Fibroblast of lung (primary cell): ENCODE results near the gene PLD5. TPM values are rescaled to one million over a fixed set of nuclear protein-coding genes. Genes with fewer than 3 reads are reported as not detected.

ENCODE experiments used
- DNase-seq, 2 donors: peaks; one replicate each; pipeline versions ENCODE4 v3.0.0 to v3.0.0-alpha.2; 2010; ENCODE audit warnings: low read depth in 2 of 2
- H2AFZ ChIP-seq: 2 replicates; pipeline ENCODE4 v1.5.1; 2012; ENCODE audit warnings: low read length, control low read depth, inconsistent platforms
- H3K27ac ChIP-seq: 2 replicates; pipeline ENCODE4 v1.5.1; 2011; ENCODE audit warnings: low read length, control low read depth; ENCODE audit not compliant: insufficient read depth
- H3K27me3 ChIP-seq: 2 replicates; pipeline ENCODE4 v1.5.1; 2011; ENCODE audit warnings: mild to moderate bottlenecking, low read length; ENCODE audit not compliant: control insufficient read depth, insufficient read depth
- H3K36me3 ChIP-seq: 2 replicates; pipeline ENCODE4 v1.5.1; 2011; ENCODE audit warnings: low read length; ENCODE audit not compliant: control insufficient read depth, insufficient read depth
- H3K4me1 ChIP-seq: 2 replicates; pipeline ENCODE4 v1.5.1; 2011; ENCODE audit warnings: low read length; ENCODE audit not compliant: control insufficient read depth, insufficient read depth; ENCODE audit errors: extremely low read depth
- H3K4me2 ChIP-seq: 2 replicates; pipeline ENCODE4 v1.5.1; 2011; ENCODE audit warnings: low read length, control low read depth; ENCODE audit not compliant: insufficient read depth; ENCODE audit errors: extremely low read depth
- H3K4me3 ChIP-seq, 4 experiments: fragments of 200-600 bp in 1 of 4; sonication (generic) in 1 of 4; replicated peaks in 1 of 4; 2 replicates each; pipeline ENCODE4 v1.5.1; 2011 to 2016; ENCODE audit warnings: low read length in 4 of 4, low read depth in 3 of 4, mild to moderate bottlenecking in 3 of 4, control low read depth in 2 of 4, inconsistent platforms in 1 of 4, mixed read lengths in 1 of 4; ENCODE audit not compliant: insufficient read depth in 1 of 4; ENCODE audit errors: control extremely low read depth in 1 of 4
- H3K79me2 ChIP-seq: 2 replicates; pipeline ENCODE4 v1.5.1; 2012; ENCODE audit warnings: mild to moderate bottlenecking, low read length, inconsistent platforms; ENCODE audit not compliant: control insufficient read depth, insufficient read depth
- H3K9ac ChIP-seq: 2 replicates; pipeline ENCODE4 v1.5.1; 2011; ENCODE audit warnings: mild to moderate bottlenecking, low read length, control low read depth; ENCODE audit not compliant: insufficient read depth
- H3K9me3 ChIP-seq: 2 replicates; pipeline ENCODE4 v1.5.1; 2012; ENCODE audit warnings: low read depth, low read length; ENCODE audit not compliant: control insufficient read depth, insufficient read depth
- H4K20me1 ChIP-seq: 2 replicates; pipeline ENCODE4 v1.5.1; 2011; ENCODE audit warnings: low read length; ENCODE audit not compliant: control insufficient read depth, insufficient read depth; ENCODE audit errors: extremely low read depth
- EZH2 ChIP-seq: IDR thresholded peaks from 2 replicates; pipeline ENCODE4 v1.5.1; 2012; ENCODE audit warnings: low read length, control low read depth, mild to moderate bottlenecking; ENCODE audit errors: missing control alignments
- polyA plus RNA-seq, 2 donors: library from polyadenylated mRNA; depleted of rRNA in 1 of 2; stranded (reverse) in 1 of 2; unstranded in 1 of 2; fragments of >200 nt; gene quantifications; 2 replicates each; pipeline ENCODE4 v1.2.1, GENCODE V29; 2011 to 2012; ENCODE audit warnings: missing spikeins in 1 of 2
- total RNA-seq: library from RNA; depleted of rRNA; stranded (reverse); fragments of >200 nt; gene quantifications from 2 replicates; pipeline ENCODE4 v1.2.1, GENCODE V29; 2014
- TF ChIP-seq, protein P1 (sequence below), 2 donors: IDR thresholded peaks in 1 of 2; conservative IDR thresholded peaks in 1 of 2; 1 replicate in 1 of 2; 2 replicates in 1 of 2; pipeline ENCODE4 v1.5.1; 2011 to 2012; ENCODE audit warnings: low read length in 2 of 2, control low read depth in 1 of 2, inconsistent platforms in 1 of 2, low read depth in 1 of 2, mild to moderate bottlenecking in 1 of 2

The PLD5 gene
- total and polyA plus RNA-seq, 2 donors (not counting 1 experiment from before 2014, with no cell fraction given), result under 0.01 to 0.02 TPM

DNA sequence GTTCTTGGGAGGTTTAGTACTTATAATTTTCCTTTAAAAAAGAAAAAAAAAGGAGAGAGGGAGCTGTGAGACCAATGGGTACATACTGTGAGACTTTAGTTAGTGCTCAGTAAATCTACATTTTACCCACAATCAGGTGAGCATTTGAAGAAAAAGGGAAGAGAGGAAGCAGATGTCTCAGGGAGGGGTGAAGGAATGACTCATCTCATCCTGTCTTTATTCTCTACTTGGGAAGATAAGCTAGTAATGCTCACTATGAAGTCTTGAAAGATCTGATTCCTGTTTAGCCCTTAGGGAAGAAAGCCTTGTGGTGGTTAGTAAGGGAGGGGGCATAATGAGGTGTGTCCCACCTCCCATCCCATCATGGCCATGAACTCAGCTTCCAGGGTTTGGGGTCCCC, 112.6 kb downstream of the PLD5 start:
- Histone ChIP-seq H3K9me3 (no peaks in the 10 kb centered on the region), H3K36me3 (no peaks in the 10 kb centered on the region), H2AFZ (no peak overlapping the region), H3K4me2 (no peak overlapping the region), H3K9ac (no peak overlapping the region), H3K4me3 (no peak overlapping the region), H4K20me1 (no peaks in the 10 kb centered on the region), H3K27me3 (no peaks in the 10 kb centered on the region), H3K79me2 (no peaks in the 10 kb centered on the region), H3K4me1 (no peaks in the 10 kb centered on the region), H3K27ac (no peak overlapping the region)
- no peak for DNase-seq
- no peak for TF ChIP-seq EZH2
- TF ChIP-seq, protein P1, sequence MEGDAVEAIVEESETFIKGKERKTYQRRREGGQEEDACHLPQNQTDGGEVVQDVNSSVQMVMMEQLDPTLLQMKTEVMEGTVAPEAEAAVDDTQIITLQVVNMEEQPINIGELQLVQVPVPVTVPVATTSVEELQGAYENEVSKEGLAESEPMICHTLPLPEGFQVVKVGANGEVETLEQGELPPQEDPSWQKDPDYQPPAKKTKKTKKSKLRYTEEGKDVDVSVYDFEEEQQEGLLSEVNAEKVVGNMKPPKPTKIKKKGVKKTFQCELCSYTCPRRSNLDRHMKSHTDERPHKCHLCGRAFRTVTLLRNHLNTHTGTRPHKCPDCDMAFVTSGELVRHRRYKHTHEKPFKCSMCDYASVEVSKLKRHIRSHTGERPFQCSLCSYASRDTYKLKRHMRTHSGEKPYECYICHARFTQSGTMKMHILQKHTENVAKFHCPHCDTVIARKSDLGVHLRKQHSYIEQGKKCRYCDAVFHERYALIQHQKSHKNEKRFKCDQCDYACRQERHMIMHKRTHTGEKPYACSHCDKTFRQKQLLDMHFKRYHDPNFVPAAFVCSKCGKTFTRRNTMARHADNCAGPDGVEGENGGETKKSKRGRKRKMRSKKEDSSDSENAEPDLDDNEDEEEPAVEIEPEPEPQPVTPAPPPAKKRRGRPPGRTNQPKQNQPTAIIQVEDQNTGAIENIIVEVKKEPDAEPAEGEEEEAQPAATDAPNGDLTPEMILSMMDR (conservative IDR thresholded peaks at IDR 0.05 in 1 of 2, IDR thresholded peaks at IDR 0.05 in 1 of 2; ENCODE audit: low read depth in 1 of 2, low read length in 2 of 2), result no peak

DNA sequence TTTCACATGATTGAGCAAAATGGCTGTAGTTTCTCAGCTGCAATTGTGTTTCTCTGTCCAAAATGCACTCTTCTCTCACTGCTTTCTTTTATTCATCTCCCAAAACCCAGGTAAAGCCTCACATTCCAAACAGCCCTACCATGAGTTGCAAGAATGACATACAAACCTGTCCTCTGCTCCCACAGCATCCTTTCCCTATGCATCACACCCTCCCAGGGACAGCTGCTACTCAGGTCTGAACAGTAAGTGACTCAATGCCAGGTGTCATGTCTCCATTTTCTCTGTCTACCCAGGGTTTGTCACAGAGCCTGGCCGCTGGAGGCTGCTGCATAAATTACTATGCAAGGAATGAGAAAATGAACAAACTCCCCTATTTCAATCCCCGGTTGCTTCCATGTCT, 118.5 kb downstream of the PLD5 start:
- H3K4me3 ChIP-seq, result no peak overlapping the region
- H3K36me3 ChIP-seq, result no peaks in the 10 kb centered on the region
- no peaks in the 10 kb centered on the region for H3K79me2 ChIP-seq
- no peak overlapping the region for H3K9ac ChIP-seq
- H2AFZ ChIP-seq, result no peak overlapping the region
- no peak overlapping the region for H3K4me2 ChIP-seq
- H3K9me3 ChIP-seq, result no peaks in the 10 kb centered on the region
- H3K27ac ChIP-seq, result no peak overlapping the region
- no peak for DNase-seq
- H3K4me1 ChIP-seq, result no peaks in the 10 kb centered on the region
- H4K20me1 ChIP-seq, result no peaks in the 10 kb centered on the region
- no peaks in the 10 kb centered on the region for H3K27me3 ChIP-seq
- TF ChIP-seq, protein P1 (conservative IDR thresholded peaks at IDR 0.05 in 1 of 2, IDR thresholded peaks at IDR 0.05 in 1 of 2; ENCODE audit: low read depth in 1 of 2, low read length in 2 of 2), result no peak
- no peak for TF ChIP-seq EZH2

DNA sequence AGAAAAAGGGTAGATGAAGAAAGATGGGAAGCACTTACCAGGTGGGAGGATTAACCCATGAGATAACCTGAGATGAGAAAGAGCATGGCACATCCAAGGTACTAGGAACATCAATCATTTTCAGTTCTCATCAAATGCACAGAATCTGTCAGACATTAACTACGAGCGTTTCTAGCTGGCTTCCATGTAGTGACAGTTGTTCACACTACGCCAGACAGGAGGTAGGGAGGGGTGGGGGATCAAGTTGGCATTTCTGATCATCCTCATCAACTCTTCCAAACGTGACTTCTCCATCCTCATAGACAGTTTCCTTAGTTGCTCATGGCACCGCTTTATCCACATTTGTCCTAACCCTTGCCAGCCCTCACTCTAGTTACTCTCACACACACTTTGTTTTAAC, 120.2 kb downstream of the PLD5 start:
- Histone ChIP-seq H4K20me1 (no peaks in the 10 kb centered on the region), H3K9ac (no peak overlapping the region), H3K36me3 (no peaks in the 10 kb centered on the region), H3K27me3 (no peaks in the 10 kb centered on the region), H3K4me1 (no peaks in the 10 kb centered on the region), H3K27ac (no peak overlapping the region), H3K9me3 (no peaks in the 10 kb centered on the region), H3K4me3 (no peak overlapping the region), H3K4me2 (no peak overlapping the region), H3K79me2 (no peaks in the 10 kb centered on the region), H2AFZ (no peak overlapping the region)
- no peak for DNase-seq
- TF ChIP-seq EZH2, result no peak
- TF ChIP-seq, protein P1 (conservative IDR thresholded peaks at IDR 0.05 in 1 of 2, IDR thresholded peaks at IDR 0.05 in 1 of 2; ENCODE audit: low read depth in 1 of 2, low read length in 2 of 2), result no peak
